Epithelial cell of esophagus (primary cell): ENCODE measurements around the gene MACROD1.

Source experiments
- DNase-seq: peaks from one replicate; pipeline ENCODE4 v3.0.0; 2010; ENCODE audit warnings: low read depth
- H3K4me3 ChIP-seq: 2 replicates; pipeline ENCODE4 v1.5.1; 2011; ENCODE audit warnings: mild to moderate bottlenecking, low read length, control low read depth
- CTCF ChIP-seq: IDR thresholded peaks from 2 replicates; pipeline ENCODE4 v1.5.1; 2011; ENCODE audit warnings: low read depth, mild to moderate bottlenecking, low read length, control low read depth, inconsistent platforms; ENCODE audit not compliant: insufficient read depth; ENCODE audit errors: missing control alignments

Gene MACROD1

GRCh38 chr11:64065141-64065465, 100.8 kb downstream of the MACROD1 start:
- TF ChIP-seq CTCF: no peak
- H3K4me3 ChIP-seq: no peak overlapping the region
- DNase-seq: peak; percentile 70

GRCh38 chr11:64064374-64065140, 101.4 kb downstream of the MACROD1 start:
- TF ChIP-seq CTCF: no peak
- H3K4me3 ChIP-seq: no peak overlapping the region
- peak; percentile 60 for DNase-seq

- no peak overlapping the region for H3K4me3 ChIP-seq
- TF ChIP-seq CTCF: no peak
- DNase-seq: no peak
Observed at GRCh38 chr11:64063777-64064176, 102.1 kb downstream of the MACROD1 start.

- H3K4me3 ChIP-seq: no peak overlapping the region
- no peak for DNase-seq
- TF ChIP-seq CTCF: no peak
Observed at GRCh38 chr11:64062185-64063039, 103.5 kb downstream of the MACROD1 start.

GRCh38 chr11:64060861-64061444, 105.0 kb downstream of the MACROD1 start:
- no peak for TF ChIP-seq CTCF

GRCh38 chr11:64060263-64060860, 105.6 kb downstream of the MACROD1 start:
- H3K4me3 ChIP-seq: no peak overlapping the region
- no peak for DNase-seq
- no peak for TF ChIP-seq CTCF

More at GRCh38 chr11:64060861-64061444, 105.0 kb downstream of the MACROD1 start:
- no peak overlapping the region for H3K4me3 ChIP-seq
- DNase-seq: peak; percentile 9
